GM12864 (cell line): Measurements from ENCODE around the gene ZNF385B.

Source experiments
- DNase-seq: peaks from one replicate; pipeline ENCODE4 v3.0.0-alpha.2; 2011; ENCODE audit warnings: low read depth
- H3K4me3 ChIP-seq: 2 replicates; pipeline ENCODE4 v1.5.1; 2011; ENCODE audit warnings: mild to moderate bottlenecking, low read depth, low read length, control low read depth
- CTCF ChIP-seq: IDR thresholded peaks from 2 replicates; pipeline ENCODE4 v1.5.1; 2011; ENCODE audit warnings: low read depth, mild to moderate bottlenecking, moderate library complexity, low read length, control low read depth, inconsistent platforms; ENCODE audit errors: missing control alignments

Gene ZNF385B

GRCh38 chr2:179525340-179525739, 336.1 kb downstream of the ZNF385B start:
- TF ChIP-seq CTCF = no peak
- H3K4me3 ChIP-seq = no peak overlapping the region

GRCh38 chr2:179524809-179525339, 336.5 kb downstream of the ZNF385B start:
- H3K4me3 ChIP-seq = no peak overlapping the region
- DNase-seq = no peak
- no peak for TF ChIP-seq CTCF

More at GRCh38 chr2:179525340-179525739, 336.1 kb downstream of the ZNF385B start:
- DNase-seq = no peak

GRCh38 chr2:179521944-179522343, 339.5 kb downstream of the ZNF385B start:
- H3K4me3 ChIP-seq = no peak overlapping the region
- no peak for TF ChIP-seq CTCF
- no peak for DNase-seq

- H3K4me3 ChIP-seq = no peak overlapping the region
- DNase-seq = no peak
- no peak for TF ChIP-seq CTCF
Measured at GRCh38 chr2:179518830-179519229, 342.6 kb downstream of the ZNF385B start.

GRCh38 chr2:179513181-179513580, 348.2 kb downstream of the ZNF385B start:
- no peak for TF ChIP-seq CTCF
- H3K4me3 ChIP-seq = no peak overlapping the region
- no peak for DNase-seq

- TF ChIP-seq CTCF = no peak
- no peak overlapping the region for H3K4me3 ChIP-seq
- no peak for DNase-seq
Measured at GRCh38 chr2:179512281-179513035, 349.0 kb downstream of the ZNF385B start.
